Measurements from ENCODE around the gene LIMK2.
"Not testable (repeated sequence)": the region's sequence is repeated elsewhere in the genome, so short reads cannot be mapped to it uniquely, and the experiment has no call there.

LIMK2 gene

GRCh38 chr22:31212783-31213629, 908 bp downstream of the LIMK2 start:
- DNase-seq = no peak

DNA sequence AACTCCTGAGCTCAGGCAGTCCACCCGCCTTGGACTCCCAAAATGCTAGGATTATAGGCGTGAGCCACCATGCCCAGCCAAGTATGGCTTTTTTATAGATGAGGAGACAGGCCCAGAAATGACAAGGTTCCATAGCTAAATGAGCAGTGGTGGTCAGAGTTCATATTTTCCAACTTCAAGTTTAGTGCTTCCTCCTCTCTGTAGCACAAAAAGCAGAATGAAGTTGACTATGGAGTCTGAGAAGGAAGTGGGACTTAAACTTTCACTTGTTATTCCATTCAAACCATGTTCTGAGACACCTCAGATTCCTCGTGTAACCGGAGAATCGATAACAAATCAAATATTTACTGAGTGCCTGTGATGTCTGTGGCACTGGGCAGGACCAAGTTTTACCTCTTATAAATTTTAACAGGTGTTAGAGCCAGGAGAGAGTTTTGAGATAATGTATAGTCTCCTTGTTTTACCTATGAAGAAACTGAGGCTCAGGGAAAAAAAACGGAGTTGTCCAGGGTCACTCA, 3.0 kb downstream of the LIMK2 start:
- no peak for DNase-seq

- DNase-seq = no peak
These were observed 6.6 kb downstream of the LIMK2 start for GRCh38 chr22:31218565-31219262.

- DNase-seq = no peak
These were observed 9.0 kb downstream of the LIMK2 start for GRCh38 chr22:31221084-31221483.

- no peak for DNase-seq
These were observed 10.6 kb downstream of the LIMK2 start for GRCh38 chr22:31222736-31223135.

- DNase-seq = no peak
These were observed 11.7 kb downstream of the LIMK2 start for GRCh38 chr22:31223786-31224191.

DNA sequence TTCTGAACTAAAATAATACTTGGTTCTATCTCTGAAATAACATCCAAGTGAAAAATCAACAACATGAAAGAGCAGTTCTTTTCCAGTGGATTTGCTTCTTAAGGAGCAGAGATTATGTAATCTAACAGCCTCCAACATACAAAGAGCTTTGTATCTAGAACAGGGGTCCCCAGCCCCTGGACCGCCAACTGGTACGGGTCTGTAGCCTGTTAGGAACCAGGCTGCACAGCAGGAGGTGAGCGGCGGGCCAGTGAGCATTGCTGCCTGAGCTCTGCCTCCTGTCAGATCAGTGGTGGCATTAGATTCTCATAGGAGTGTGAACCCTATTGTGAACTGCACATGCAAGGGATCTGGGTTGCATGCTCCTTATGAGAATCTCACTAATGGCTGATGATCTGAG, 12.6 kb downstream of the LIMK2 start:
- not testable (repeated sequence) for DNase-seq

DNA sequence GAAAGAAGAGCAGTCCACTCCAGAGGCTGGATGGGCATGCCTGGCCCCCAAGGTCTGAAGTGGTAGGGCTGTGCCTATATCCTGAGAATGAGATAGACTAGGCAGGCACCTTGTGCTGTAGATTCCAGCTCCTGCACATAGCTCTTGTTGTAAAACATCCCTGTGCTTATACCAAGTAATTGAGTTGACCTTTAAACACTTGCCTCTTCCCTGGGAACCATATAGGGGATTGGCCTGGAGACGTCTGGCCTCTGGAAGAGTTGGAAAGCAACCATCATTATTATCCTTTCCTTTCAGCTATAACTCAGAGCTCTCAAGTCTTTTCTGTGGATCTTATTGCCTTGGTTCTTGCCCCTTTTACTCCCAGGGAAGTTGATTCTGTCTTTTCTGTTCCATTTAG, 15.1 kb downstream of the LIMK2 start:
- DNase-seq = no peak

DNA sequence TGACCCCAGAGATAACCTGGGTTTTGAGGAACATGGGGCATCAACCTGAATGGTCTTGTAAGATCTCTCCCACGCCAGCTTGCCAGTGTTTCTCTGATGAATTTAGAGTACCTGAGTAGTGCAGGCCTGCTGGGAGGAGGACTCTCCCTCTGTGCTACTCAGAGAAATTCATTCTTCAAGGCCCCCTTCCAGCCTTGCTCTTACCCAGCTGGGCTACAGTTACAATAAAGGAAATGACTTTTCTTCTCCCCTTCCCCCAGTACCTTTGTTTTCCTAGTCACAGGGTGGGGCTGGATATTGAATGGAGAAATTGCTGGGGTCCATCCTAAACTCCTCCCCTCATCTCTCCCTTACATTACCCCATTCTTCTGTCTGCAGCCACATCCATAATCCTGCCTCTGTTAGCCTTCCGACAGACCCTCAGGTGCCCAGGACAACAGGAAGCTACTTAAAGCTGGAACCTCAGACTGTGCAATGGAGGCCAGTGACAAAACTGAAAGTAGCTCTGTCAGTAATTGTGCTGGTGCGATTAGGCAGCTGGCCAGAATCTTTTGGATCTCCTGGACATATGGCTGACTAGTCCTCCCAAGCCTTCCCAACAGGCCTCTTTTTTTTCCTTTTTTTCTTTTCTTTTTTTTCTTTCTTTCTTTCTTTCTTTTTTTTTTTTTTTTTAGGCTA, 17.4 kb downstream of the LIMK2 start:
- DNase-seq = no peak

GRCh38 chr22:31230155-31230870, 18.2 kb downstream of the LIMK2 start:
- no peak for DNase-seq

DNA sequence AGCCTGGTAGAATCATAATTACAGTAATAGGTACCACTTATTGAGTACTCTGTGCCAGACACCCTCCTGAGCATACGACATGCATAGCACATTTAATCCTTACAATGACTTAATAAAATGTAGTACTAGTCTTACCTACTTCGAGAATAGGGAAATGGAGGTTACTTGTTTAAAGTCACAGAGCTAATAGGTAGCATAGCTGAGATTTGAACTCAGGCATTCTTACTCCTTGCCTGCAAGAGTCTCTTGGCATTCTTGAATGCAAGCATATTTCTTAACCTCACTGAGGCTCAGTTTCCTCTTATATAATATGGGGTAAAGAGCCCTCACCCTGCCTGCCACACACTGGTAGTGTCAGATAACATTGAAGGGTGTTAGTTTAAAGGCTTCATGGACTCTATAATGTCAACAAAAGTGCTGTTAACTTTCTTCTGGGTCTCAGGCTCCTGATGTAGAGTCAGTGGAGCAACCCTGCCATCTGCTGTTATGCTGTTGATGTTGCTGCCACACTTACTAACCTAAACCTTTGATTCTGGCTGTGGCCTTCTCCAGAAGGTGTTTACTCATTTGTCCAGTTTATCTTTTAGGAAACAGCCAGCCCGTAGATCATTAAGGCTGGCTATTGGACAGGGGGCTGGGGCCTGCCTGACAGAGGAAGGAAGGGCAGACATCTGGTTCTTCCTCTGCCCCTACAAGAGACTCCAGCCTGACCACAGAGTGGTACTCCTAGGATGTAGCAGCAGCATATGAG, 18.9 kb downstream of the LIMK2 start:
- no peak for DNase-seq

GRCh38 chr22:31233001-31233400, 20.9 kb downstream of the LIMK2 start:
- no peak for DNase-seq

GRCh38 chr22:31235081-31235480, 23.0 kb downstream of the LIMK2 start:
- no peak for DNase-seq

- not testable (repeated sequence) for DNase-seq
These were observed 23.9 kb downstream of the LIMK2 start for GRCh38 chr22:31236044-31236443.

GRCh38 chr22:31238057-31238456, 26.0 kb downstream of the LIMK2 start:
- no peak for DNase-seq

GRCh38 chr22:31239771-31240370, 27.8 kb downstream of the LIMK2 start:
- DNase-seq = no peak

GRCh38 chr22:31241200-31241599, 29.1 kb downstream of the LIMK2 start:
- DNase-seq = no peak

GRCh38 chr22:31241936-31242335, 29.8 kb downstream of the LIMK2 start:
- no peak for DNase-seq

GRCh38 chr22:31243339-31244045, 31.4 kb downstream of the LIMK2 start:
- no peak for DNase-seq

DNA sequence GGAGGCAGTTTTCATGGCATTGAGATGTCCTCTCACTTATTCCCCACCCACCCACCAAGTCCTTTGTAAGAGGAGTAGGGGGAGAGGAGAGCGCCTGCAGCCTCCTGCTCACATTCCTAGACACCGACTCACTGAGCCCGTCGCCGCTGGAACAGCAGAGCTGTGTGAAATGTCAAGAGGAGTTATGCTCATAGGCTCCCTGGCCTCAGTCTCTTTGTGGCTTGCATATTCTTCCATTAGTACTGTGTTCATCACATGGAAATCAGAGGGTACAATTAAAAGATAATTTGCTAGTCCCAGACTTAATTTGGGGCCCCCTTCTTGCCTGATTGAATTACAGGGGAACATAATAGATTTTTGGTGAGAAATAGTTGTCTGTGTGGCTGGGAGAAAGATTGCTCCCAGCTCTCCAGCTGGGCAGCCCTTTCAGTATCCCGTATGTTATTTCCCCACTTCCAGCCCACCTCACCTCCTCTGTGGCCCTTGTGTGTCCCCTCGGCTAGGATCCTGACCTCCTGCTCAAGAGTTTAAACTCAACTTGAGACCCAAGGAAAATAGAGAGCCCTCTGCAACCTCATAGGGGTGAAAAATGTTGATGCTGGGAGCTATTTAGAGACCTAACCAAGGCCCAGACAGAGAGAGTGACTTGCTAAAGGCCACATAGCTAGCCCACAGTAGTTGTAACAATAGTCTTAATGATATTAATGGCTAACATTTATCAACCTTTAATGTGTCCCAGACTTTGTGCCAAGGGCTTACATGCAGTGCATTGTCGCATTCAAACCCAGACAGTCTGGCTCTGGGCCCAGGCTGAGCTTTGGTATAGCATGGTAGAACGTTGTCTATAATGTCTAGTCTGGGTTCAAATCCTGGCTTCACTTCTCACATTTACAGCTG, 32.2 kb downstream of the LIMK2 start:
- DNase-seq = no peak

Measured in right forelimb (tissue), 1 donor.